Type B pancreatic cell (in vitro differentiated cells): ENCODE measurements around the gene GLO1. TPM values are rescaled to one million over a fixed set of nuclear protein-coding genes. Genes with fewer than 3 reads are reported as not detected.

Source experiments
- DNase-seq: peaks from one replicate; pipeline ENCODE4 v3.0.0; 2021; ENCODE audit warnings: mixed read lengths; ENCODE audit not compliant: unreplicated experiment; ENCODE audit errors: extremely low spot score
- H3K27ac Mint-ChIP-seq: 2 replicates; pipeline ENCODE4 v1.8.0; 2021; ENCODE audit warnings: mild to moderate bottlenecking, mixed read lengths
- H3K27me3 Mint-ChIP-seq: 2 replicates; pipeline ENCODE4 v1.8.0; 2021; ENCODE audit warnings: mixed read lengths
- H3K36me3 Mint-ChIP-seq: 2 replicates; pipeline ENCODE4 v1.8.0; 2021; ENCODE audit warnings: mixed read lengths
- H3K4me1 Mint-ChIP-seq: one replicate; pipeline ENCODE4 v1.8.0; 2021; ENCODE audit warnings: mixed read lengths; ENCODE audit not compliant: unreplicated experiment
- H3K4me3 Mint-ChIP-seq: 2 replicates; pipeline ENCODE4 v1.8.0; 2021; ENCODE audit warnings: mild to moderate bottlenecking, mixed read lengths
- H3K9me3 Mint-ChIP-seq: 2 replicates; pipeline ENCODE4 v1.8.0; 2021; ENCODE audit warnings: mixed read lengths
- CTCF ChIP-seq: fragments of 200-600 bp; sonication (generic); conservative IDR thresholded peaks from 2 replicates; pipeline ENCODE4 v1.5.0; 2021; ENCODE audit warnings: antibody characterized with exemption, mild to moderate bottlenecking
- total RNA-seq: library from RNA; stranded (reverse); gene quantifications from 2 replicates; pipeline ENCODE4 v1.2.1, GENCODE V29; 2021; ENCODE audit warnings: low replicate concordance

Gene GLO1
- total RNA-seq, 1 donor from 2014 or later: 98.4 TPM

DNA sequence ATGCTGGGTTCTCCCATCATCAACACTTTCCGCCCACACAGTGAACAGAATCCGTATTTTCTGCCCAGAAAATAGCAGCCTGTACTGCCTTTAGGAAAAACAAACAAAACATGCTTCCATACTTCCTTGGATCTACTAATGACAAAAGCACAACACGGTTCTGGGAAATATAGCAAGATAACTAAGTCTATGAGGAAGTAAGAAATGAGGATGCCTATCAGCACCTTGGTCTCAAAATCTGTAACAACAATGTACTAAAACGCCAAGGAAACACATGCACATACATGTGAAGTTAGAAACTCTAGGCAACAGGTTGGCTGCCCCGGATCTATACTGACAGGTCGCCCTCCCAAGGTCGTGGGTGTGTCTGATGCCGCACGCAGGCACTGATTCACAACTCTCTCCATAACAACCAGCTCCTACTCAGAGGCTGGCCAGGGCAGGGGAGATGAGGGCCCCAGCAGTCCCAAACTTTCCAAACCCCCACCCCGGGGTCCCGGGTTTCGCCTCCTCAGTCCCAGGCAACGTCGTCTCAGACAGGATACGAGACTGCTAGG, 63.9 kb downstream of the GLO1 start:
- Mint-ChIP-seq H3K27me3 (no peaks in the 10 kb centered on the region), H3K27ac (peak overlapping the region; percentile 85), H3K4me3 (peak overlapping the region; percentile 87), H3K36me3 (no peaks in the 10 kb centered on the region), H3K9me3 (no peaks in the 10 kb centered on the region), H3K4me1 (peaks cover 10% of the 10 kb centered on the region)
- DNase-seq: no peak
- TF ChIP-seq CTCF: no peak

- no peaks in the 10 kb centered on the region for H3K36me3 Mint-ChIP-seq
- H3K27ac Mint-ChIP-seq: peak overlapping the region; percentile 85
- DNase-seq: no peak
- H3K4me3 Mint-ChIP-seq: peak overlapping the region; percentile 5
- no peaks in the 10 kb centered on the region for H3K27me3 Mint-ChIP-seq
- H3K4me1 Mint-ChIP-seq: peaks cover 10% of the 10 kb centered on the region
- no peak for TF ChIP-seq CTCF
- H3K9me3 Mint-ChIP-seq: no peaks in the 10 kb centered on the region
Measured at GRCh38 chr6:38637756-38638155, 65.2 kb downstream of the GLO1 start.

DNA sequence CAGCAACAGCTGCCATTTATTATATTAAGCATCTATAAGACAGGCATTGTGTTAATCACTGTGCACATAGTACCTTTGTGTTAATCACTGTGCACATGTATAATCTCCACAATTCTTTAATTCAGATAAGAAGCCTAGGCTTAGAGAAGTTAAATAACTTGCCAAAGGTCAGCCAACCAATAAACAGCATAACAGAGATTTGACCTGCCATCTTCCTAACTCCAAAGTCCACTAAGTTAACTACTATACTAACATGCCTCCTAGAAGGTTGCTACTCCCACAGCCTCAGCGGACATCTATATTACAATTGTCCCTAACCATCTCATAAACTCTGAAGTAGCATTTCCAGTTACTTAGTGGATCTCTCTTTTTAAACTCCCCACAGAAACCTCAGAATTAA, 66.9 kb downstream of the GLO1 start:
- no peaks in the 10 kb centered on the region for H3K27me3 Mint-ChIP-seq
- no peaks in the 10 kb centered on the region for H3K36me3 Mint-ChIP-seq
- H3K4me1 Mint-ChIP-seq: peaks cover 10% of the 10 kb centered on the region
- H3K4me3 Mint-ChIP-seq: no peak overlapping the region
- DNase-seq: no peak
- no peaks in the 10 kb centered on the region for H3K9me3 Mint-ChIP-seq
- TF ChIP-seq CTCF: no peak
- no peak overlapping the region for H3K27ac Mint-ChIP-seq

DNA sequence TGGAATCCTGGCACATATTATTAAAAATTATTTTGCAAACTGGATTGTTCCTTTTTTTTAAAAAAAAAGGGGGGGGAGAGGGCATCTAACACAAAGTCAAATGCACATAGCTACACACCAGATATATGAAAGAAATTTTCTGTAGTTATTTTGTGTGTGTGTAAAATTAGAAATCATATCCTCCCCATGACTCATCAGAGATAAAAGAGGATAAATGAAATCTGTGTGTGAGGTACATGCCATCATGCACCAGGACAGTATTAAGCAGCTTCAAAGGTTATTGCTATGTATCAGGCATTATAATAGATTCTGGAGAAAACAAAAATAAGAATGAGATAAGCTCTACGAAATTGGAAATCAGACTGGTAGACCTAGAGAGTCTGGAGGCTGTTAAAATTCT, 68.4 kb downstream of the GLO1 start:
- Mint-ChIP-seq H3K36me3 (no peaks in the 10 kb centered on the region), H3K9me3 (no peaks in the 10 kb centered on the region), H3K4me1 (peaks cover 5% of the 10 kb centered on the region), H3K27me3 (no peaks in the 10 kb centered on the region), H3K4me3 (no peak overlapping the region), H3K27ac (no peak overlapping the region)
- no peak for DNase-seq
- no peak for TF ChIP-seq CTCF

DNA sequence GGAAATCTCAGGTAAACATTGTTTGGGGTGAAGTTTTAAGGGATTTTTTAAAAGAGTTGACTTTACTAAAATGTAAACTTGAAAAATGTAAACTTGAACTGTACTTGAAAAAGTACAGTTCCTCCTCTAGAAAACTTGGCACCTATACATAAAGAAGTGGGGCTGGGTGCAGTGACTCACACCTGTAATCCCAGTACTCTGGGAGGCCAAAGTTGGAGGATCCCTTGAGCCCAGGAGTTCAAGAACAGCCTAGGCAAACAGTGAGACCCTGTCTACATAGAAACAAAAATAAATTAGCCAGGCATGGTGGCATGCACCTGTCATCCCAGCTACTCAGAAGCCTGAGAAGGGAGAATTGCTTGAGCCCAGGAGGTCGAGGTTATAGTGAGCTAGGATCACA, 70.5 kb downstream of the GLO1 start:
- DNase-seq: no peak
- no peak overlapping the region for H3K4me3 Mint-ChIP-seq
- no peak for TF ChIP-seq CTCF
- no peaks in the 10 kb centered on the region for H3K4me1 Mint-ChIP-seq
- H3K27me3 Mint-ChIP-seq: no peaks in the 10 kb centered on the region
- H3K36me3 Mint-ChIP-seq: no peaks in the 10 kb centered on the region
- no peak overlapping the region for H3K27ac Mint-ChIP-seq
- no peaks in the 10 kb centered on the region for H3K9me3 Mint-ChIP-seq

DNA sequence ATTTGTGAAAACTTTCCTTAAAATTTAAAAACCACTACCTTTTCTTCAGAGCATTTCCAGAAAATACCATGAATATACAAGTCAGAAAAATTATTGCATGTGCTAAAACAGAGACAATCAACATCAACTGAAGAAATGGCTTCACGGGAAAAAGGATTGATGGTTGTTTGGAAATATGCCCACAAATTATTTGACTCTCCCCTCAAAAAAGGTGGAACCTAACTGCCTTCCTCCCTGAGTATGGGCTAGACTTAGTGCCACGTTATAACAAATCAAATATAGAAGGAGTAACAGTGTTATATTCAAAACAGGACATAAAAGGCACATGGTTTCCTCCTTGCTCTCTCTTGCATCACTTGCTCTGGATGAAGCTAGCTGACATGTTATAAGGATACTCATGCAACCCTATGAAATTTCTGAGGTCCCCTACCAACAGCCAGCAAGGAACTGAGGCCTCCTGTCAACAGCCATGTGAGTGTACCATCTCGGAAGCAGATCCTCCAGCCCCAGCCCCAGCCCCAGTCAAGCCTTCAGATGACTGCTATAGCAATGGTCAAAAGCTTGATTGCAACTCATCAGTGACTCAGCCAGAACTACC, 71.7 kb downstream of the GLO1 start:
- Mint-ChIP-seq H3K4me3 (no peak overlapping the region), H3K9me3 (no peaks in the 10 kb centered on the region)

More for the DNA sequence above, 71.7 kb downstream of the GLO1 start:
- Mint-ChIP-seq H3K27ac (no peak overlapping the region), H3K36me3 (no peaks in the 10 kb centered on the region), H3K4me1 (no peaks in the 10 kb centered on the region), H3K27me3 (peaks cover 4% of the 10 kb centered on the region)
- no peak for DNase-seq
- TF ChIP-seq CTCF: no peak
